Spleen (tissue), 11 donors: ENCODE results near the gene PLEKHM2. TPM values are rescaled to one million over a fixed set of nuclear protein-coding genes. Genes with fewer than 3 reads are reported as not detected.
A peak's percentile ranks its signal among the peaks of the same experiment; 100 is the strongest.

ENCODE experiments used
- DNase-seq: peaks from one replicate; pipeline ENCODE4 v3.0.0-alpha.2; 2020
- H3K27ac ChIP-seq, 8 donors: fragments of 200-600 bp; sonication (generic) in 7 of 8; 1 replicate in 4 of 8; 2 replicates in 4 of 8; pipeline versions ENCODE4 v1.5.0 to v1.8.0; 2016 to 2021; ENCODE audit warnings: inconsistent platforms in 4 of 8, mild to moderate bottlenecking in 4 of 8, moderate library complexity in 1 of 8
- H3K27me3 ChIP-seq, 7 donors: fragments of 200-600 bp; sonication (generic) in 6 of 7; replicated peaks in 1 of 7; 1 replicate in 4 of 7; 2 replicates in 3 of 7; pipeline versions ENCODE4 v1.5.0 to v1.8.0; 2016 to 2021; ENCODE audit warnings: inconsistent platforms in 3 of 7, mild to moderate bottlenecking in 1 of 7
- H3K36me3 ChIP-seq, 6 donors: fragments of 200-600 bp; sonication (generic) in 5 of 6; 1 replicate in 4 of 6; 2 replicates in 2 of 6; pipeline versions ENCODE4 v1.5.0 to v1.8.0; 2016 to 2021; ENCODE audit warnings: inconsistent platforms in 2 of 6
- H3K4me1 ChIP-seq, 6 donors: fragments of 200-600 bp; sonication (generic) in 5 of 6; 1 replicate in 3 of 6; 2 replicates in 3 of 6; pipeline versions ENCODE4 v1.5.0 to v1.8.0; 2016 to 2021; ENCODE audit warnings: inconsistent platforms in 3 of 6
- H3K4me3 ChIP-seq, 8 donors: fragments of 200-600 bp; sonication (generic) in 7 of 8; 1 replicate in 4 of 8; 2 replicates in 4 of 8; pipeline versions ENCODE4 v1.5.0 to v1.8.0; 2016 to 2021; ENCODE audit warnings: inconsistent platforms in 4 of 8, mild to moderate bottlenecking in 4 of 8, moderate library complexity in 2 of 8
- H3K9me3 ChIP-seq, 8 donors: fragments of 200-600 bp; sonication (generic) in 7 of 8; 1 replicate in 4 of 8; 2 replicates in 4 of 8; pipeline versions ENCODE4 v1.5.0 to v1.8.0; 2016 to 2021; ENCODE audit warnings: inconsistent platforms in 4 of 8
- CTCF ChIP-seq, 11 experiments: fragments of 200-600 bp in 7 of 11; fragments of 450-650 bp in 4 of 11; sonication (generic) in 4 of 11; IDR thresholded peaks in 8 of 11; conservative IDR thresholded peaks in 3 of 11; 1 replicate in 7 of 11; 2 replicates in 4 of 11; pipeline versions ENCODE4 v1.4.0 to v1.8.0; 2016 to 2021; ENCODE audit warnings: antibody characterized with exemption in 11 of 11, inconsistent platforms in 4 of 11, mild to moderate bottlenecking in 1 of 11
- POLR2A ChIP-seq, 3 donors: fragments of 450-650 bp; IDR thresholded peaks; one replicate each; pipeline ENCODE4 v1.5.1; 2017; ENCODE audit warnings: antibody characterized with exemption in 3 of 3, mild to moderate bottlenecking in 1 of 3
- POLR2AphosphoS5 ChIP-seq, 3 donors: sonication (generic); formaldehyde crosslinking; IDR thresholded peaks; one replicate each; pipeline ENCODE4 v1.5.1; 2017; ENCODE audit warnings: antibody characterized with exemption in 3 of 3
- WGBS, 5 donors: extraction: QIAGEN DNeasy Blood & Tissue Kit in 3 of 5; methylation state at CpG; one replicate each; pipeline versions ENCODE4 v1.1.5 to v1.1.7; 2013 to 2018; 5-methylcytosine and 5-hydroxymethylcytosine counted together
- intact Hi-C: fragments of 100-400 bp; cut with DNase I; formaldehyde crosslinking; loops from one replicate; pipeline ENCODE4 v1.15.0; 2023; ENCODE audit warnings: low total_unique reads
- polyA plus RNA-seq, 3 donors: library from polyadenylated mRNA; stranded (reverse); fragments of 200-250 nt; gene quantifications; one replicate each; pipeline ENCODE4 v1.2.1, GENCODE V29; 2013
- total RNA-seq, 7 donors: library from RNA; depleted of rRNA in 3 of 7; stranded (reverse); fragments of >200 nt in 3 of 7; fragmentation: NEBNext Ultra II Directional in 4 of 7; extraction: Animal tissue kit (Norgen Biotek cat#: 25700) in 4 of 7; gene quantifications; one replicate each; pipeline versions ENCODE4 v1.1.0 to v1.2.1, GENCODE V29; 2016 to 2021
- donor health status: healthy with polysubstance abuse.
- donor health status: DM: no; HTN: no; CAD: no; lungs with moderate emphysema.
- donor health status: DM: no; HTN: no; CAD: no.
- donor health status: Bipolar disorder and iron deficiency.
- donor health status: healthy.
- donor health status: DM: no; HTN: no; CAD: no.
- donor health status: DM: yes; HTN: yes; CAD: no.

PLEKHM2 gene
- total and polyA plus RNA-seq, 10 donors, result 25.9 to 96.0 (median 60.6) TPM

- Histone ChIP-seq H3K36me3 (peaks cover 5 to 100% (median 86%) of the 10 kb centered on the region in 6 donors), H3K4me1 (no peaks in the 10 kb centered on the region), H3K27me3 (no peaks in the 10 kb centered on the region), H3K4me3 (no peak overlapping the region), H3K27ac (no peak overlapping the region), H3K9me3 (no peaks in the 10 kb centered on the region)
- no peak for DNase-seq
- WGBS, 5 donors, result 95 to 98% (median 96%) methylated on average over 4 of the region's 4 CpGs
- TF ChIP-seq CTCF (IDR thresholded peaks at IDR 0.05 in 8 of 11, conservative IDR thresholded peaks at IDR 0.05 in 3 of 11) (no peak), POLR2AphosphoS5 (IDR thresholded peaks at IDR 0.05) (no peak)
- intact Hi-C loops, result no loop called here
These were observed 38.3 kb downstream of the PLEKHM2 start for GRCh38 chr1:15722411-15722810.

- peaks cover 0 to 5% (median 0%) of the 10 kb centered on the region in 6 donors for H3K4me1 ChIP-seq
- WGBS, 5 donors, result 91 to 95% (median 93%) methylated on average over 13 of the region's 13 CpGs
- TF ChIP-seq POLR2AphosphoS5 (IDR thresholded peaks at IDR 0.05) (no peak), CTCF (IDR thresholded peaks at IDR 0.05 in 8 of 11, conservative IDR thresholded peaks at IDR 0.05 in 3 of 11) (no peak), POLR2A (IDR thresholded peaks at IDR 0.05) (no peak)
- H3K27me3 ChIP-seq, result no peaks in the 10 kb centered on the region
- no peak overlapping the region for H3K27ac ChIP-seq
- H3K4me3 ChIP-seq, result no peak overlapping the region
- no peaks in the 10 kb centered on the region for H3K9me3 ChIP-seq
- intact Hi-C loops, result no loop called here
- peaks cover 6 to 100% (median 86%) of the 10 kb centered on the region in 6 donors for H3K36me3 ChIP-seq
- DNase-seq, result no peak
These were observed 38.9 kb downstream of the PLEKHM2 start for GRCh38 chr1:15722836-15723532.

- peaks cover 8 to 100% (median 86%) of the 10 kb centered on the region in 6 donors for H3K36me3 ChIP-seq
- no peak overlapping the region for H3K4me3 ChIP-seq
These were observed 39.6 kb downstream of the PLEKHM2 start for GRCh38 chr1:15723631-15724246.

GRCh38 chr1:15724949-15725880 lies 41.1 kb downstream of the PLEKHM2 start:
- TF ChIP-seq POLR2AphosphoS5 (IDR thresholded peaks at IDR 0.05) (peak in 1 of 3 donors; percentile 40), POLR2A (IDR thresholded peaks at IDR 0.05) (no peak)
- Histone ChIP-seq H3K36me3 (peaks cover 8 to 100% (median 85%) of the 10 kb centered on the region in 6 donors), H3K27me3 (no peaks in the 10 kb centered on the region), H3K9me3 (no peaks in the 10 kb centered on the region), H3K4me3 (no peak overlapping the region), H3K4me1 (peaks cover 0 to 21% (median 10%) of the 10 kb centered on the region in 6 donors), H3K27ac (no peak overlapping the region)
- DNase-seq, result no peak
- intact Hi-C loops, result no loop called here
- 73 to 86% (median 85%) methylated on average over 12 to 26 of the region's 26 CpGs for WGBS, 5 donors

More at GRCh38 chr1:15723631-15724246, 39.6 kb downstream of the PLEKHM2 start:
- Histone ChIP-seq H3K27me3 (no peaks in the 10 kb centered on the region), H3K27ac (no peak overlapping the region), H3K9me3 (no peaks in the 10 kb centered on the region), H3K4me1 (peaks cover 0 to 13% (median 5%) of the 10 kb centered on the region in 6 donors)
- TF ChIP-seq POLR2AphosphoS5 (IDR thresholded peaks at IDR 0.05) (peak in 1 of 3 donors; percentile 46), POLR2A (IDR thresholded peaks at IDR 0.05) (no peak)
- no peak for DNase-seq
- intact Hi-C loops, result no loop called here
- 83 to 95% (median 93%) methylated on average over 18 to 20 of the region's 20 CpGs for WGBS, 5 donors
